Fibroblast of skin of back (primary cell): ENCODE results near the gene TK2.
"Not testable (repeated sequence)": the region's sequence is repeated elsewhere in the genome, so short reads cannot be mapped to it uniquely, and the experiment has no call there.

ENCODE experiments used
- DNase-seq: peaks from one replicate; pipeline ENCODE4 v3.0.0-alpha.2; 2013

TK2 gene

DNA sequence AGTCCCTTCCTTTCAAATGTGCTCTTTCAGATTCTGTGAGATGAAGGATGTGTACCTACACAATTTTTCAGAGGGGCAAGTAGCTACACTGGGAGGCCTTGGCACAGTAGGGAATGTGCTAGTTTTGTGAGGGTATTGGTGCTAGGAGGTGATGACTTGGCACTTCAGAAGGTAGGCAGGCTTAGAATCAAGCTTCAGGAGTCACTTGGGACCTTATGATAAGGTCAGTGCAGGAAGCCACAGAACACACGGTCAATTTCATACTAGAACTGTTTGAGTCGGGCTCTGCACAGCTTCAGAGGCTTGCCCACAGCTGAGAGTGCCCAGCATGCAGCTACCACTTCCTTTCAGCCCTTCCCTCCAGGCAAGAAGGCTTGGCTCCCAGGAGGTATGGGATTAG lies 22.4 kb upstream of the TK2 start:
- DNase-seq = no peak

DNA sequence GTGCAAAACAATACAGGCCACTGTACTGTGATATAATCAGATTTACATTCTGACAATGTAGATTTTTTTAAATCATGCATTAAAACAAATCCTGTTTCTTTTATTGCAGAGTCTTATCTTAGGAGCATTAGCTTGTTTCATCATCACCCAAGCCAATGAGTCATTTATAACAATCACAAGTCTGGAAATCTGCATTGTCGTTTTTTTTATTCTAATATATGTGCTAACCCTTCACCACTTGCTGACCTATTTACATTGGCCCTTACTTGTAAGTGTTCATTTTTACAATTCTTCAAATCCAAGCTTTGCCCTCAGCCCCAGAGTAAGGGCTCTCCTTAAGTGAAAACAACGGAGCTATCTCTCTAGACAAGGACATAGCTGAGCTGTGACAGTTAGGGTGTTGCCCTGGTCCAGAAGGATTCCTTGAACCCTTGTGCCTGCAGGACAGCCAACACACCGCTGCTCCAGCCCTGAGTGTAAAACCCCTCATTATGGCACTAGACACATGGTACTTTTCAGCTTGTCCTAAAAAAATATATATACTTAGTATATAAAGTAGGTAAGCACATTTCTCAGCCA lies 20.0 kb upstream of the TK2 start:
- peak; percentile 78 for DNase-seq

DNA sequence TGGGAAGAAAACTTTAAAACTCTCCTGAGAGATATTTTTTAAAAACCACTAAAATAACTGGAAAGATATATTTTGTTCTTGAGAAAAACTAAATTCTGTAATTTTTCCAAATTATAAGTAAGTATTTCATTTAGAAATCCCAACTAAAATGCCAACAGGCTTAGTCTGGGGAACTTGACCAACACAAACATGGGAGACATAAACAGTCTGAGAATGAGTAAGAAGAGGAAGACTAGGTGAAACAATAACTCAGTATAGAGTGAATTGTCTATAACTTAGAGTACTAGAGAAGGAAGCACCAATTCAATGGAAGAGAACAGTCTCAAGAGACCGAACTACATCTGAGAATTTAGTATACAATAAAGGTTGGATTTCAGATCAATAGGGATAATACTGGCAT lies 19.2 kb upstream of the TK2 start:
- peak; percentile 66 for DNase-seq

DNA sequence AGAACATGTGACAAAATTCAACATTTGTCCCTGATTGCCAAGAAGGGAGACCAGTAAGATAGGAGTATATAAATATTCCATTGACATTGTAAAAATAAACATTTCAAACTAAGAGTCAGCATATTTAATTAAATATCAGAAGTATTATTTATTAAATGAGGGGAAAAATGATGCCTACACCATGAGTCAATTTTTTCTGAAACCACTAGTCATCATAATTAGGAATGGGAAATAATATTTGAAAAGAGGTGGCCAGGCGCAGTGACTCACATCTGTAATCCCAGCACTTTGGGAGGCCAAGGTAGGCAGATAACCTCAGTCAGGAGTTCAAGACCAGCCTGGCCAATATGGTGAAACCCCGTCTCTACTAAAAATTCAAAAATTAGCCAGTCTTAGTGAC lies 18.4 kb upstream of the TK2 start:
- peak; percentile 56 for DNase-seq

DNA sequence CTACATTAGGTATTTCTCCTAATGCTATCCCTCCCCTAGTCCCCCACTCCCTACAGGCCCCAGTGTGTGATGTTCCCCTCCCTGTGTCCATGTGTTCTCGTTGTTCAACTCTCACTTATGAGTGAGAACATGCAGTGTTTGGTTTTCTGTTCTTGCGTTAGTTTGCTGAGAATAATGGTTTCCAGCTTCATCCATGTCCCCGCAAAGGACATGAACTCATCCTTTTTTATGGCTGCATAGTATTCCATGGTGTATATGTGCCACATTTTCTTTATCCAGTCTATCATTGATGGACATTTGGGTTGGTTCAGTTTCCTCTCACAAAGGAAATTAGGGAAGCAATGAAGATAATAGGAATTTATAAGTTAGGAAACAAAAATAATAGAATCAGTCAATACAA lies 17.3 kb upstream of the TK2 start:
- not testable (repeated sequence) for DNase-seq

DNA sequence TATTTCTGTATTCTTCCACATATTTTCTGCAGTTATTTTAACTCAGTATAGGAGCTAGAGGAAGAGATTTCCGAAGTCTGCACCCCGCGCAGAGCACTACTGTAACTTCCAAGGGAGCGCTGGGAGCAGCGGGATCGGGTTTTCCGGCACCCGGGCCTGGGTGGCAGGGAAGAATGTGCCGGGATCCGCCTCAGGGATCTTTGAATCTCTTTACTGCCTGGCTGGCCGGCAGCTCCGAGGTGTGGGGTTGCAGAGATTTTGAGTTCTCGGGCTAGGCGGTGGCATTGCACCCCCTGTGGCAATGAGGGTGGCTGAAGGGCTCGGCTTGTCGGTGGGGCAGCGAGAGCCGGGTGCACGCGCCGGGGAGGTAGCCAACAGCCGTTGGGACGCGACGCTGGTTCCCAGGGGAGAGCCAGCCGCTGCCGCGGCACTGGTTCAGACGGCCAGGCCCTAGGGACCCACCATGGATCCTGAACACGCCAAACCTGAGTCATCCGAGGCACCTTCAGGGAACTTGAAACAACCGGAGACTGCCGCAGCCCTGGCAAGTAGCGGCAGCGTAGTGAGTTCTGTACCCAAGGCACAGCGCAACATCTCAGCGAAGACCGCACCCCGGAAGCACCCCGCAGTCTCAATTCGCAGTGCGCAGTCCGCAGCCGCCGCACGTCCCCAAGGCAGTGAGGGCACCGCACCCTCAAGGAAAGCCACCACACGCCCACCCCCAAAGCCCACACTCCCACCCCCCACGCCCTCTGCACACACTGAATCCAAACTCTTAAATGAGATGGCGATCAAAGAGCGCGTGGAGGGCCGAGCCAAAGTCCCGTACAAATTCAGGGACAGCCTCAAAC lies 16.4 kb upstream of the TK2 start, which contains the start of gene CMTM1:
CMTM1 (plus strand) TSS at position 389 of the 851 bp plus-strand sequence; CDS start at position 464, 75 bp downstream.
- no peak for DNase-seq

DNA sequence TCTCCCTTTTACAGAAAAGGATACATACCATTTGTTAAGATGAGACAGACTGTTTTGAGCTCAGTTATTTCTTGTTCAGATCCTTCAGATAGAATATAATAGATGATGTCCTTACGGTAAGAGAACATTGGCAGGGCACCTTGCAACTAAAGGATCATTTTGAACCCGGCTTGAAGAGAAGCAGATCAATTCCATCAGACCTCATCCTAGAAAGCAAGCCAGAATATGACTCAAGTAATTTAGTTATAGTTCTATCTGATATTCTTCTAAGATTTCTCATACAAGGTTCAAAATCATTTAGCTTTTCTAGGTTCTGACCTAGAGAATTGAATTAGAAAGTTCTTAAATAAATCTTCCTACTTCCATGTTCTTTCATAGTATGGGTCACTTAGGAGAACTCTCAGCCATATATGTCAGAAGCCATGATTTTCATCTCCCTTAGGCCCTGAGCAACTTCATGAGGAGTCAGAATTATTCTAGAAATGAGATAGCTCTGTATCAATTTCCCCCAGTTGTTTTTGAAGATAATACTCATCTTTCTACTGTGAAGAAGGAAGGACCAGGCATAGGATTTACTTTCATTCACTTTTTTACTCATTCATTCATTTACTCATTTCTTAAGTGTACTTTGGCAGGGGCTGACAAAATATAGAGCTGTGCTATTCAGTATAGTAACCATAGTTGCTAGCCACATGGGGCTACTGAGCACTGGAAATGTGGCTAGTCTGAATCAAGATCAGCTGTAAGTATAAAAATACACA lies 13.8 kb upstream of the TK2 start:
- no peak for DNase-seq

DNA sequence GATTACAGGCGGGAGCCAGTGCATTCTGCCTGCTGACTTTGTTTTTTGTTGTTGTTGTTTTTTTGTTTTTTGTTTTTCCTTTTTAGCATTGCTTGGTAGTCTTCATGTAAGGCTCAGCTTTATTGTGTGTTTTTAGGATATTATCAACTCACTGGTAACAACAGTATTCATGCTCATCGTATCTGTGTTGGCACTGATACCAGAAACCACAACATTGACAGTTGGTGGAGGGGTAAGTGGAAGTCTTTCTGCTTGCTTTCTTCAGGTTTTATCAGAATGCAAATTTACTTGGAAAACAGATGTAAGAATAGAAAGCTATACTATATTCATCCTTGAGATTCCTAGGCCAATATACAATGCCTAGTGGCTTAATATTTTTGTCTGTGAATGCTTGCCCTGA lies 13.1 kb upstream of the TK2 start:
- DNase-seq = no peak

DNA sequence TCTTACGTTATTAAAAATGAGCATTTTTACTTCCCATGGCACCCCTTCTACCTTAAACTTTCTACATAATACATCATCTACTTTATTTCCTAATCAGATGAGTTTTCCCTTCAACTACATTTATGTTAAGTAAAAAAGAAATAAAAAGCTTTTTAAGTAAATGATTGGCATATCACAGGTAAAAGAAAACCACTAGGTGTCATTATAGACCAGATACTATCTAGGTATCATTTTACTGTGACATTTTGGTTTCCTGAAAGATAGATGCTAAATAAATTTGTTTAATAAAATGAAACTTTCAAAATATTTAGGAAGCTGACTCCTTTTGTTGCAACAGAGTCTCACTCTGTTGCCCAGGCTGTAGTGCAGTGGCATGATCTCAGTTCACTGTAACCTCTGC lies 12.5 kb upstream of the TK2 start:
- no peak for DNase-seq

DNA sequence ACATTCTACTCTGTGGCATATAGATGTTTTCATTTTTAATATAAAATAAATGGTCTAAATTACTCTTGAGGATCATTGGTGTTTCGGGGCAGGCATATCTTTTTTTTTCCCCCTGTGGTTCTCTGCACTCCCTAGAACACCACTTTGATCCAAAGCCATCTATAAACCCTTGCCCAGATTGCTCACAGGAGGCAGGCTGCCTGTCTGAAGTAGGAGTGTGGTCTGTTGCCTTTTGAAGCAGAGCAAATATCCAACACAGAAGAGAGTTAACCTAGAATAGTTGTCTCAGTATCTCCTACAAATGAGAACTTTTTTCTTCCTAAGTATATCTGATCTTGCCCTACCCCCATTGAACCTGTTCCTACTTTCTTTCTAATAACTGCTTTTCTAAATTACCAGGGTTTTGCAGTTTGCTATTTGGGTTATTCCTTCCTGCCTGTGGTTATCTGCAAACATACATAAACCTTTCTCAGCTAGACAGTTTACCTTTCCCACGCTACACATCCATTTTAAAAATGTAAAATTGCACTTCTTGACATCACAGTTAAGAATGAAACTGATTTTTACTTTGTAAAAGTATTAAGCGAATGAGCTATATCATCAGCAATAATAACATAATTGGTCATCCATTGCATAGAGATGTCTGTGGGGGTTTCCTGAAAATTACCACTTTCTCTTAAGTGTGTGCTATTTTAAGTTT lies 11.6 kb upstream of the TK2 start:
- no peak for DNase-seq

DNA sequence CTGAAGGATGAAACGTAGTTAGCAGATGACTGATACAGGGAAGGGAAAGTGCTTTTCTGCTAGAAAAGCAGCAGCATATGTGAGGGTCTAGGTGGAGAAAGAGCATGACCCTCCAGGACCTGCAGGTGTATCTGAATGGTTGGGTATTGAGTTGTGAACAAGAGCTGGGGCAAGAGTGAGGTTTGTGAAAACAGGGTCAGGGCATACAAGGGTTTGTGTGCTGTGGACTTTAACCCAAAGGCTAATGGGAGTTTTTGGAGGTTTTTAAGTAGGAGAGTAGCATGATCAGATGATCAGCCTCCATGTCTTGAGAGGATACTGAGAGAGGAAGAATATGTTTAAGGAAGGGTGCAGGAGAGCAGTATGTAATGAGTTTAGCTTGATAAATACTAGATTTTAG lies 10.2 kb upstream of the TK2 start:
- no peak for DNase-seq

DNA sequence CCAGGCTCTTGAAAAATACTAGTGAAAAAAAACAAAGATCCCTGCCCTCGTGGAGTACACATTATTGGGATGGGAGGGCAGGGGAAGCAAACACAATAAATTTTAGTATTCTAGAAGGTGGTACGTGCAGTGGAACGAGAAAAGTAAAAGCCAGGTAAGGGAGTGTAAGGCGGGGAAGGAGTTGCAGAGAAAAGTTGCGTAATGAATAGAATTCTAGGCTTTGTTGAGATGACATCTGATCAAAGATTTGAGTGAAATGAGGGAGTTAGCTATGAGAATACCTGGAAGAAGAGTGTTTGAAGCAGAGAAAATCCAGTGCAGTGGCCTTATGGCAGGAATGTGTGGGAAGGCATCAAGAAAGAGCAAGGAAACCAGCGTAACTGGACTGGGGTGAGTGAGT lies 4.6 kb upstream of the TK2 start:
- DNase-seq = no peak

DNA sequence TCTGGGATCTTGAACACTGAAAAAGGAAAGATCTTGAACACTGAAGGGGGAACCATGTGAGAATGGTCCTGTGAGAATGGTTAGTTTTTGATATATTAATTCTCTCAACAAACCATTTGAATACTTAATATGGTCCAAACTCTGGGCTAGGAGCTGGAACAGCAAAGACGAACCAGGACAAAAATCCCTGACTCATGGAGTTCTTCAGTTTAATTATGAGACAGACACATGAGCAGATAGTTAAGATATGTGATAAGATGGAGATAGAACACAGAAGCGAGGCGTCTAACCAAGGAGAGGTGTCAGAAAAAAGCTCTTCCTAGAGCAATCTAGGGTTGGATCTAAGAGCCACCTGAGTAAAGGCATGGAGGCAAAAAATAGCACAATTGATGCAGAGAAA lies 4.1 kb upstream of the TK2 start:
- no peak for DNase-seq

DNA sequence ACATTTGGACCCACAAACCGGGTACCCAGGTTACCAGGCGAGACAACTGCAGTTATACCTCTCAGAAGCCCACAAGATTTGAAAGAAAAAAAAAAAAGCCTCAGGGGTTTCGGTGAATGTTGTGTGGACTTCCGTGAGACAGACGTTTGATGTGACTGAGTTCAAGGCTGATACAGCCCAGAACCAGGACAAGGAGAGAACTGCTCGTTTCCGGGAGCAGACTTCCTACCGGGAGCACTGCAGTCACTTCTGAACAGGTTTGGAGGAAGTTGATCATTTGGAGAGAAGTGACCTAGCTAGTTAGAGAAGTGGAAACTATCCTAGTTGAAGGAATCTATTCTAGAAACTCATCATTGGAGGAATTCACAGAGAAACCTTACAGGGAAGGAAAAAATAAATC lies 3.3 kb upstream of the TK2 start:
- DNase-seq = no peak

DNA sequence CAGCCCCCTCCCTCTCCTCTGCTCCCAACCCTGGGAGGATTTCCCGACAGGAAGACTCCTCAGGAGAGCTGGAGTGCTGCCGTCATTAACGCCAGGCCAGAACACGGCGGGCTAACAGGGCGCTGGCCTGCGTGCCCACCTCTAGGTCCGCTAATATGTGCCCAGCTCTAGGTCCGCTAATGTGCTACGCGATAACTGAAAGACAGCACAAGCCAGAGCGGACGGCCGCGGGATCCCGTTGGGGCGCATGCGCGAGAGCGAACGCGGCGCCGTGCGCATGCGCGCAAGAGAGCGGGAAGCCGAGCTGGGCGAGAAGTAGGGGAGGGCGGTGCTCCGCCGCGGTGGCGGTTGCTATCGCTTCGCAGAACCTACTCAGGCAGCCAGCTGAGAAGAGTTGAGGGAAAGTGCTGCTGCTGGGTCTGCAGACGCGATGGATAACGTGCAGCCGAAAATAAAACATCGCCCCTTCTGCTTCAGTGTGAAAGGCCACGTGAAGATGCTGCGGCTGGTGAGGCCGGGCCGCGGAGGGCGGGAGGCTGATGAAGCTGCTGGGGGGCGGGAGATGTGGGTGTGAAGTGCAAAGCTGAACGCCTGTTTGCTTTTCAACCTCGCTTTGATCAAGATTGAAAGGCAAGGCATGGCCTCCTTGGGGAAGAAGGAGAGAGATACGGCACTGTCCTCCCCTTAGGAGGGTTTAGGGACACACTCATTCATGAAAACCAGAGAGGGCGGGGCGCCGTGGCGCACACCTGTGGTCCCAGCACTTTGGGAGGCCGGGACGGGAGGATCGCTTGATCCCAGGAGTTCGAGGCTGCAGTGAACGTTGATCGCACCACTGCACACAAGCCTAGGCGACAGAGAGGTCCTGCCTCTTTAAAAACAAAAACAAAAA lies 2.6 kb upstream of the TK2 start, which contains the start of gene CKLF:
CKLF (plus strand) TSS at position 291 of the 892 bp plus-strand sequence; CDS start at position 431, 140 bp downstream.
- DNase-seq = peak; percentile 87

DNA sequence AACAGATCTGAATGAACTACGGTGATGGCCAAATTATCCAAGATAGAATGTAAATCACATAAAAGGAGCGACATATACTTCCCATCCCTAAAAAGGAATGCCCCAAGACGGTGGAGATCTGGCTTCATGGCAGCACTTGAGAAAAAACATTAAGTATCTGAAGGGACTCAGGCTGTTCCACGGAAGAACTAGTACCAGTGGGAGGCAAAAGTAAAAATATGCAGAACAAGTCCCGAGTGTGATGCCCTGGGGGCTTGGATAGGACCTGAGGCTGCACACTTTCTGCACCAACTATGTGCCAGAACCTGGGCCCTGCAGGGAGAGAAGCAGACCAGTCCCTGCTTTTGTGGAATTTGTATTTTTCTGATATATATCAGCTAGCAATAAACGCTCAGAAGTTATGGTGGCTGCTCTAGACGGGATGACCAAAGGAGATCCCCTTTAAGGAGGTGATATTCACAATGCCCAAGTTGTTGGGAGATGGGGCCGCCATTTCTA lies 1.9 kb upstream of the TK2 start:
- no peak for DNase-seq

DNA sequence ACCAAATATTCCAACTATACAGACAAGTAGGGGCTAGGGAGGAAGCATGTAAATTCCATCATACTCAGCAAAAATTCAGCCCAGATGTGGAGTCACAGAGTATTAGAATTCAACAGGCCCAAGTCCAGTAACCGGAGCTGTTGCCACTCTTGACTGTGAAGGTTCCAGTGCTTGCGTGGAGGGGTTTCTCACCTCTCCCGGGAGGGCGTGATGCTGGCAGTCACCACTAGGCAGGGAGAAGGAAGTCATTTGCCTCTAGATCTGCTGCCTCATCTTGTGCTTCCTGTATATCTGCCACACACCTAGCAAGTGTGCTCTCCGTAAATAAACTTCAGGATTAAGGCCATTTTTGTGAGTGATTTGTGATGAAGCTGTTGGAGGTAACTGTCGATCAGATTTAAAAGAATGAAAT lies 1.4 kb upstream of the TK2 start:
- DNase-seq = peak; percentile 40

DNA sequence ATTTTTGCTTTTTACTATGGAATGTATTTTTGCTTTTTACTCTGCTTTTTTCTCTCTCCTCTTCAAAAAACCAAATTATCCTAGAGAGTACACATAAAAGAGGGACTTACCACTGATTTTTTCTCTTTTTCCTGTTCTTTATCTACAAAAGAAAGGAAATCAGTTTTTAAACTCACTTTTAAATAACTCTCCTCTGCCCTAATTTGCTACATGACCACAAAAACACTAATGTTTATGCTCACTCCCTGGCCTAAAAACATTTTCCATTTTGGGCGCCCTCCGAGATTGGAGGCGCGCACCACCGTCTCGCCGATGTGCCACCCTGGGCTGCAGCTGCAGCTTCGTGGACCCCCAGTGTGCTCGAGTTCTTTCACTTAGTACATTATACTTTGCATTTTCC lies 1.1 kb downstream of the TK2 start:
- DNase-seq = no peak

DNA sequence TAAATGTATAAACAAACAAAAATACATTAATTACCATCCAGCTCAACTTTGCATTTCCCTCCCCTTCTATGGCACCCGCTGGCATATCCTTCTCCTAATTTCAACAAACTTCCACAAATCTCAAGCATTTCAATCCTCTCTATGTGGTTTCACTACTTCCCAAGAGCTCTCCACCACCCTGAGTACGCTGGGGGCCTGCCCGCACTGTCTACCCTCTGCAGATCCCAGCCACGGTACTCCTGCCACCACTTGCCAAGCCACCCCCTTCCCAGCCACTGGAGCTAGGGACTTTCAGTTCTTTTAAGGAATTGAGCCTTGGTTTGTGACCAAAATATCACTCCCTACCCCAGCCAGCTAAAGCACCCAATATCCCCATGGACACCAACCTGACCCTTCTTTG lies 1.9 kb downstream of the TK2 start:
- DNase-seq = no peak

DNA sequence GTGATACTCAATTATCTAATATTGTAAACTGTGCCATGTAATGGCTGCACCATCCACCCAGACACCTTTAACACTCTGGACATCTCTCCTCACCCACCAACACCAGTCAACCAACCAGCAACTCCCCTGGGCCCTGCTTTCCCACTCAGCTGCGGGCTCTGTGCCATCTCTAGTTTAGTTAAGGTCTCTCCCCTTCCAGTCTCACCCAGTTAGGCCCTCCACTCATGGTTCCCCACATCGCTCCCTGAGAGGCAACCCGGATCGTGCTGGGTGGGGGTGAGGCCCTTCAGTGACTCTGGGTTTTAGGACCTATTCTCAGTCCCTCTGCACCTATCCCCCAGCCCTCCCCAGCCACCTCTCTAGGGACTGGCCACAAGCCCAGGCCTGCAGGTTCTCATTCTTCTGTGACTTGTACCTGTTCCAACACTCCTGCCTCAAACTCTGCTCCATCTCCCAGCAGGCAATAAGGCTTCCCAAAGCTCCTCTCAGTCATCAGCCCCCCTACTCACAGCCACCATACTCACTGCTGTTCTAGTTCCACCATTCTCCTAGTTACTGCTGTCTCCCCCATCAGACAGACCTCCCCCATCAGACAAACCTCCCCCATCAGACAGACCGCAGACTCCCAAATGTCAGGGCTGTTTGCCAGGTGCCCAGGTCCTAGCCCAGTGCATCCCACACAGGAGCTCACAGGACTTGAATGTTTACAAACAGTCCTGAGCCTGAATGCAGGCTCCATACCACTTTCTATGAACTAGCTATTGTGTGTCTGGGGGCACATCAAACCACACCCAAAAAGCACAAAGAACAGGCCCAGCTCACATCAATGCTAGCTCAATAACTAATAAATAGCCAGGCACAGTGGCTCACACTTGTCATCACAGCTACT lies 2.6 kb downstream of the TK2 start:
- no peak for DNase-seq
